Esophagus muscularis mucosa (tissue), 4 donors: Measurements from ENCODE around the gene PRPS1. TPM values are rescaled to one million over a fixed set of nuclear protein-coding genes. Genes with fewer than 3 reads are reported as not detected.

Experiments
- DNase-seq: peaks from one replicate; pipeline ENCODE4 v3.0.0-alpha.2; 2017; ENCODE audit errors: extremely low spot score
- H3K27ac ChIP-seq, 4 donors: fragments of 200-600 bp; sonication (generic); replicated peaks in 1 of 4; 1 replicate in 3 of 4; 2 replicates in 1 of 4; pipeline ENCODE4 v1.5.1; 2016 to 2019; ENCODE audit warnings: mild to moderate bottlenecking in 1 of 4
- H3K27me3 ChIP-seq, 4 donors: fragments of 200-600 bp; sonication (generic); one replicate each; pipeline versions ENCODE4 v1.5.1 to v1.6.0; 2016 to 2019
- H3K36me3 ChIP-seq, 4 donors: fragments of 200-600 bp; sonication (generic); one replicate each; pipeline ENCODE4 v1.5.1; 2016 to 2019
- H3K4me1 ChIP-seq, 4 donors: fragments of 200-600 bp; sonication (generic); one replicate each; pipeline ENCODE4 v1.5.1; 2016 to 2019
- H3K4me3 ChIP-seq, 4 donors: fragments of 200-600 bp; sonication (generic); 1 replicate in 2 of 4; 2 replicates in 2 of 4; pipeline ENCODE4 v1.5.1; 2016 to 2019; ENCODE audit warnings: mild to moderate bottlenecking in 4 of 4, moderate library complexity in 1 of 4
- H3K9me3 ChIP-seq, 4 donors: fragments of 200-600 bp; sonication (generic); 1 replicate in 3 of 4; 2 replicates in 1 of 4; pipeline ENCODE4 v1.5.1; 2016 to 2019
- CTCF ChIP-seq, 3 experiments: fragments of 200-600 bp in 2 of 3; fragments of 450-650 bp in 1 of 3; sonication (generic) in 2 of 3; IDR thresholded peaks; one replicate each; pipeline ENCODE4 v1.5.1; 2017 to 2019; ENCODE audit warnings: antibody characterized with exemption in 3 of 3, mild to moderate bottlenecking in 2 of 3, moderate library complexity in 1 of 3
- EP300 ChIP-seq: sonication (generic); formaldehyde crosslinking; IDR thresholded peaks from one replicate; pipeline ENCODE4 v1.6.1; 2017; ENCODE audit warnings: antibody characterized with exemption
- POLR2A ChIP-seq: fragments of 450-650 bp; IDR thresholded peaks from one replicate; pipeline ENCODE4 v1.6.1; 2017; ENCODE audit warnings: antibody characterized with exemption, moderate library complexity, mild to moderate bottlenecking, low read depth
- POLR2AphosphoS5 ChIP-seq, 2 donors: sonication (generic); formaldehyde crosslinking; IDR thresholded peaks; one replicate each; pipeline ENCODE4 v1.6.1; 2017; ENCODE audit warnings: antibody characterized with exemption in 2 of 2
- WGBS: methylation state at CpG from one replicate; pipeline ENCODE4 v1.1.5; 2018; 5-methylcytosine and 5-hydroxymethylcytosine counted together
- intact Hi-C: fragments of 100-400 bp; cut with DNase I; formaldehyde crosslinking; loops from one replicate; pipeline ENCODE4 v1.15.1; 2023
- total RNA-seq, 4 donors: library from RNA; depleted of rRNA; stranded (reverse); fragments of >200 nt; gene quantifications; one replicate each; pipeline versions ENCODE4 v1.1.0 to v1.2.1, GENCODE V29; 2016

Gene PRPS1
- total RNA-seq, 4 donors from 2014 or later: 17.0 to 36.0 (median 23.4) TPM

GRCh38 chrX:107610667-107611066 lies 17.6 kb upstream of the PRPS1 start:
- no peak for TF ChIP-seq POLR2A
- Histone ChIP-seq H3K27me3 (no peaks in the 10 kb centered on the region), H3K9me3 (no peaks in the 10 kb centered on the region), H3K4me1 (no peaks in the 10 kb centered on the region), H3K36me3 (no peaks in the 10 kb centered on the region), H3K27ac (no peak overlapping the region), H3K4me3 (no peak overlapping the region)
- intact Hi-C loops: no loop called here
- DNase-seq: no peak
- WGBS: 55% methylated on average over 2 of the region's 2 CpGs

- DNase-seq: no peak
- TF ChIP-seq CTCF (IDR thresholded peaks at IDR 0.05) (no peak), POLR2AphosphoS5 (IDR thresholded peaks at IDR 0.05) (no peak), POLR2A (no peak), EP300 (no peak)
- intact Hi-C loops: no loop called here
Observed at GRCh38 chrX:107619885-107620322, 8.4 kb upstream of the PRPS1 start.

GRCh38 chrX:107624893-107625292 lies 3.4 kb upstream of the PRPS1 start:
- intact Hi-C loops: no loop called here
- no peaks in the 10 kb centered on the region for H3K36me3 ChIP-seq
- WGBS: 90% methylated on average over 2 of the region's 2 CpGs

More at GRCh38 chrX:107619885-107620322, 8.4 kb upstream of the PRPS1 start:
- Histone ChIP-seq H3K4me1 (no peaks in the 10 kb centered on the region), H3K9me3 (no peaks in the 10 kb centered on the region), H3K36me3 (no peaks in the 10 kb centered on the region), H3K27ac (no peak overlapping the region), H3K27me3 (no peaks in the 10 kb centered on the region), H3K4me3 (no peak overlapping the region)
- 64% methylated on average over 7 of the region's 7 CpGs for WGBS

GRCh38 chrX:107625739-107626138 lies 2.6 kb upstream of the PRPS1 start:
- intact Hi-C loops: no loop called here
- 89% methylated on average over 5 of the region's 5 CpGs for WGBS
- no peak overlapping the region for H3K27ac ChIP-seq
- no peaks in the 10 kb centered on the region for H3K36me3 ChIP-seq
- TF ChIP-seq EP300 (no peak), POLR2A (no peak), POLR2AphosphoS5 (IDR thresholded peaks at IDR 0.05) (no peak), CTCF (IDR thresholded peaks at IDR 0.05) (no peak)
- no peaks in the 10 kb centered on the region for H3K27me3 ChIP-seq
- H3K9me3 ChIP-seq: no peaks in the 10 kb centered on the region
- H3K4me3 ChIP-seq: no peak overlapping the region
- H3K4me1 ChIP-seq: peaks cover 0 to 19% (median 18%) of the 10 kb centered on the region in 4 donors
- DNase-seq: no peak

More at GRCh38 chrX:107624893-107625292, 3.4 kb upstream of the PRPS1 start:
- TF ChIP-seq CTCF (IDR thresholded peaks at IDR 0.05): no peak
- no peak for TF ChIP-seq POLR2A
- no peak for TF ChIP-seq POLR2AphosphoS5 (IDR thresholded peaks at IDR 0.05)
- TF ChIP-seq EP300: no peak
- no peaks in the 10 kb centered on the region for H3K27me3 ChIP-seq
- H3K27ac ChIP-seq: no peak overlapping the region
- H3K4me1 ChIP-seq: peaks cover 0 to 15% (median 14%) of the 10 kb centered on the region in 4 donors
- no peak for DNase-seq
- no peak overlapping the region for H3K4me3 ChIP-seq
- H3K9me3 ChIP-seq: no peaks in the 10 kb centered on the region

GRCh38 chrX:107626481-107626880 lies 1.8 kb upstream of the PRPS1 start:
- TF ChIP-seq POLR2AphosphoS5 (IDR thresholded peaks at IDR 0.05) (no peak), EP300 (no peak), CTCF (IDR thresholded peaks at IDR 0.05) (no peak), POLR2A (no peak)

More at GRCh38 chrX:107626481-107626880, 1.8 kb upstream of the PRPS1 start:
- no peak for DNase-seq
- H3K9me3 ChIP-seq: no peaks in the 10 kb centered on the region
- intact Hi-C loops: no loop called here
- 86% methylated on average over 12 of the region's 12 CpGs for WGBS
- H3K36me3 ChIP-seq: no peaks in the 10 kb centered on the region
- peaks cover 0 to 19% (median 18%) of the 10 kb centered on the region in 4 donors for H3K4me1 ChIP-seq
- no peaks in the 10 kb centered on the region for H3K27me3 ChIP-seq
- no peak overlapping the region for H3K4me3 ChIP-seq
- H3K27ac ChIP-seq: no peak overlapping the region
